GM12878 (cell line): ENCODE measurements around the gene RBL2. TPM values are rescaled to one million over a fixed set of nuclear protein-coding genes. Genes with fewer than 3 reads are reported as not detected.

Experiments used
- ASH2L ChIP-seq: fragments of 300-600, 200-600 bp; sonication (generic); IDR thresholded peaks from 2 replicates; pipeline ENCODE4 v1.6.1; 2017; ENCODE audit warnings: low read depth, mild to moderate bottlenecking, borderline replicate concordance
- BHLHE40 ChIP-seq, 2 experiments: fragments of 450-650 bp in 1 of 2; IDR thresholded peaks; 2 replicates each; pipeline ENCODE4 v1.6.1; 2011 to 2017; ENCODE audit warnings: low read depth in 2 of 2, borderline replicate concordance in 1 of 2, improper control_type of control experiment in 1 of 2, low read length in 1 of 2, mild to moderate bottlenecking in 1 of 2
- CBX3 ChIP-seq: fragments of 200-600 bp; sonication (generic); IDR thresholded peaks from 2 replicates; pipeline ENCODE4 v1.6.1; 2016; ENCODE audit warnings: low read depth, borderline replicate concordance
- CEBPZ ChIP-seq: fragments of 150-350 bp; IDR thresholded peaks from 2 replicates; pipeline ENCODE4 v1.6.1; 2016; ENCODE audit warnings: low read depth, low read length
- HDAC2 ChIP-seq: fragments of 200-600 bp; sonication (generic); IDR thresholded peaks from 2 replicates; pipeline ENCODE4 v1.6.1; 2017
- IKZF2 ChIP-seq, 2 experiments: fragments of 450-650 bp; IDR thresholded peaks; 2 replicates each; pipeline ENCODE4 v1.6.1; 2017; ENCODE audit warnings: mild to moderate bottlenecking in 2 of 2, moderate library complexity in 2 of 2
- MEF2A ChIP-seq: IDR thresholded peaks from 2 replicates; pipeline ENCODE4 v1.6.1; 2011; ENCODE audit warnings: low read depth, mild to moderate bottlenecking, low read length, moderate library complexity; ENCODE audit not compliant: insufficient read depth
- MYB ChIP-seq: fragments of 150-350 bp; IDR thresholded peaks from 2 replicates; pipeline ENCODE4 v1.6.1; 2014; ENCODE audit warnings: mild to moderate bottlenecking, low read depth, low read length, borderline replicate concordance
- NBN ChIP-seq: fragments of 450-650 bp; IDR thresholded peaks from 2 replicates; pipeline ENCODE4 v1.6.1; 2016
- NFYA ChIP-seq: IDR thresholded peaks from 2 replicates; pipeline ENCODE4 v1.6.1; 2011; ENCODE audit warnings: low read depth, mild to moderate bottlenecking, low read length, improper control_type of control experiment, borderline replicate concordance
- NR2C2 ChIP-seq: IDR thresholded peaks from 2 replicates; pipeline ENCODE4 v1.6.1; 2011; ENCODE audit warnings: borderline replicate concordance, low read depth; ENCODE audit not compliant: control insufficient read depth, insufficient read length
- POLR2A ChIP-seq: IDR thresholded peaks from 2 replicates; pipeline ENCODE4 v1.6.1; 2011; ENCODE audit warnings: low read depth, mild to moderate bottlenecking, low read length
- RAD21 ChIP-seq: IDR thresholded peaks from 2 replicates; pipeline ENCODE4 v1.6.1; 2011; ENCODE audit warnings: mild to moderate bottlenecking, low read depth, low read length, moderate library complexity; ENCODE audit not compliant: insufficient read depth
- RFX5 ChIP-seq: IDR thresholded peaks from 2 replicates; pipeline ENCODE4 v1.6.1; 2011; ENCODE audit warnings: low read depth, low read length, improper control_type of control experiment
- SMARCA5 ChIP-seq: fragments of 450-650 bp; IDR thresholded peaks from 2 replicates; pipeline ENCODE4 v1.6.1; 2017; ENCODE audit warnings: mild to moderate bottlenecking
- SREBF1 ChIP-seq: IDR thresholded peaks from 2 replicates; pipeline ENCODE4 v1.6.1; 2012; ENCODE audit warnings: mild to moderate bottlenecking, low read length
- STAT1 ChIP-seq: fragments of 450-650 bp; conservative IDR thresholded peaks from 2 replicates; pipeline ENCODE4 v1.6.1; 2014; ENCODE audit warnings: antibody characterized with exemption, mild to moderate bottlenecking
- SUPT20H ChIP-seq: IDR thresholded peaks from 2 replicates; pipeline ENCODE4 v1.6.1; 2011; ENCODE audit warnings: low read depth, mild to moderate bottlenecking, low read length, moderate library complexity, borderline replicate concordance; ENCODE audit not compliant: control insufficient read depth
- TARDBP ChIP-seq: IDR thresholded peaks from 2 replicates; pipeline ENCODE4 v1.6.1; 2016; ENCODE audit warnings: borderline replicate concordance
- YBX1 ChIP-seq: fragments of 450-650 bp; IDR thresholded peaks from 2 replicates; pipeline ENCODE4 v1.6.1; 2016; ENCODE audit warnings: antibody characterized with exemption
- ZNF24 ChIP-seq: fragments of 450-650 bp; IDR thresholded peaks from 2 replicates; pipeline ENCODE4 v1.6.1; 2017; ENCODE audit warnings: antibody characterized with exemption, mild to moderate bottlenecking
- ZZZ3 ChIP-seq: IDR thresholded peaks from 2 replicates; pipeline ENCODE4 v1.6.1; 2011; ENCODE audit warnings: low read depth; ENCODE audit not compliant: control insufficient read depth, insufficient read length
- polyA plus RNA-seq, 11 experiments: library from polyadenylated mRNA; depleted of rRNA in 4 of 11; unstranded in 6 of 11; stranded (reverse) in 5 of 11; fragments of >200 nt; fragmentation: Nextera tagmentation in 4 of 11; fragmentation: Illumina TruSeq in 1 of 11; extraction: Ambion mirVana in 4 of 11; extraction: Trizol in 1 of 11; gene quantifications; 1 replicate in 1 of 11; 2 replicates in 10 of 11; pipeline versions ENCODE4 v1.2.1 to v1.2.3, GENCODE V29; 2011 to 2016; ENCODE audit warnings: inconsistent platforms in 2 of 11, missing spikeins in 2 of 11, low read depth in 1 of 11
- total RNA-seq, 4 experiments: library from RNA; depleted of rRNA in 3 of 4; stranded (reverse); fragments of >200 nt in 3 of 4; fragmentation: Illumina TruSeq in 1 of 4; extraction: Trizol in 1 of 4; gene quantifications; 2 replicates each; pipeline versions ENCODE4 v1.2.1 to v1.2.3, GENCODE V29; 2013 to 2021
- TF ChIP-seq, protein P1 (sequence below): IDR thresholded peaks from 2 replicates; pipeline ENCODE4 v1.6.1; 2012; ENCODE audit warnings: mild to moderate bottlenecking, low read depth, low read length
- TF ChIP-seq, protein P2 (sequence below): IDR thresholded peaks from 2 replicates; pipeline ENCODE4 v1.6.1; 2012; ENCODE audit warnings: low read depth, low read length, improper control_type of control experiment

RBL2 gene
- total and polyA plus RNA-seq, 10 of the 15 experiments (the other 5 are each of a cell fraction or from before 2014, with no cell fraction given): 10.0 to 107 (median 39.0) TPM

DNA sequence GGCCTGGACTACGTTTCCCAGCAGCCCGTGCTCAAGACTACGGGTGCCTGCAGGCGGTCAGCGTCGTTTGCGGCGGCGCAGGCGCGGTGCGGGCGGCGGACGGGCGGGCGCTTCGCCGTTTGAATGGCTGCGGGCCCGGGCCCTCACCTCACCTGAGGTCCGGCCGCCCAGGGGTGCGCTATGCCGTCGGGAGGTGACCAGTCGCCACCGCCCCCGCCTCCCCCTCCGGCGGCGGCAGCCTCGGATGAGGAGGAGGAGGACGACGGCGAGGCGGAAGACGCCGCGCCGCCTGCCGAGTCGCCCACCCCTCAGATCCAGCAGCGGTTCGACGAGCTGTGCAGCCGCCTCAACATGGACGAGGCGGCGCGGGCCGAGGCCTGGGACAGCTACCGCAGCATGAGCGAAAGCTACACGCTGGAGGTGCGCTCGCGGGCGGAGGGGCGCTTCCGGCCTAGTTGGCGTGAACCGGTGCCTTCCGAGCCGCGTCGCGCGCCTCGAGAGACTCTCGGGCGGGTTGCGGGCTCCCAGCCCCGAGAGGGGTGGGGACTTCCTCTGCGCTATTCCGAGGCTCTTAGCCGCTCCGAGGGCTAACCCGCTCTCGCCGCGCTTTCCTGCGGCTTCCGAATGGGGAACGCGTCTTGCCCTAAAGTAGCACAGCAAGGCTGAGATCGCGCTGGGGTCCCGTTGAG, at the start of gene RBL2 (continued):
- TF ChIP-seq SUPT20H (no peak), POLR2A (peak; percentile 88), IKZF2 (IDR thresholded peaks at IDR 0.05) (no peak), YBX1 (no peak), ASH2L (peak; percentile 72; the same call in 1 of the 2 replicates), NR2C2 (no peak), CEBPZ (no peak), NBN (0 out of 2 replicates have a peak, but pooled peaks have one; percentile 4), ZNF24 (peak; percentile 50; the same call in 1 of the 2 replicates), RAD21 (no peak), TARDBP (peak; percentile 85), RFX5 (no peak), ZZZ3 (no peak), NFYA (no peak), SMARCA5 (peak; percentile 63; the same call in 1 of the 2 replicates), MYB (no peak), SREBF1 (peak; percentile 54; the same call in 1 of the 2 replicates), STAT1 (peak; percentile 86; the same call in 1 of the 2 replicates), MEF2A (no peak), CBX3 (no peak), BHLHE40 (IDR thresholded peaks at IDR 0.05; ENCODE audit: borderline replicate concordance in 1 of 2, low read depth in 2 of 2, low read length in 1 of 2) (peak in 1 of 2 experiments; percentile 64; a peak in 2 of 4 replicates), HDAC2 (no peak)
- TF ChIP-seq, protein P1, sequence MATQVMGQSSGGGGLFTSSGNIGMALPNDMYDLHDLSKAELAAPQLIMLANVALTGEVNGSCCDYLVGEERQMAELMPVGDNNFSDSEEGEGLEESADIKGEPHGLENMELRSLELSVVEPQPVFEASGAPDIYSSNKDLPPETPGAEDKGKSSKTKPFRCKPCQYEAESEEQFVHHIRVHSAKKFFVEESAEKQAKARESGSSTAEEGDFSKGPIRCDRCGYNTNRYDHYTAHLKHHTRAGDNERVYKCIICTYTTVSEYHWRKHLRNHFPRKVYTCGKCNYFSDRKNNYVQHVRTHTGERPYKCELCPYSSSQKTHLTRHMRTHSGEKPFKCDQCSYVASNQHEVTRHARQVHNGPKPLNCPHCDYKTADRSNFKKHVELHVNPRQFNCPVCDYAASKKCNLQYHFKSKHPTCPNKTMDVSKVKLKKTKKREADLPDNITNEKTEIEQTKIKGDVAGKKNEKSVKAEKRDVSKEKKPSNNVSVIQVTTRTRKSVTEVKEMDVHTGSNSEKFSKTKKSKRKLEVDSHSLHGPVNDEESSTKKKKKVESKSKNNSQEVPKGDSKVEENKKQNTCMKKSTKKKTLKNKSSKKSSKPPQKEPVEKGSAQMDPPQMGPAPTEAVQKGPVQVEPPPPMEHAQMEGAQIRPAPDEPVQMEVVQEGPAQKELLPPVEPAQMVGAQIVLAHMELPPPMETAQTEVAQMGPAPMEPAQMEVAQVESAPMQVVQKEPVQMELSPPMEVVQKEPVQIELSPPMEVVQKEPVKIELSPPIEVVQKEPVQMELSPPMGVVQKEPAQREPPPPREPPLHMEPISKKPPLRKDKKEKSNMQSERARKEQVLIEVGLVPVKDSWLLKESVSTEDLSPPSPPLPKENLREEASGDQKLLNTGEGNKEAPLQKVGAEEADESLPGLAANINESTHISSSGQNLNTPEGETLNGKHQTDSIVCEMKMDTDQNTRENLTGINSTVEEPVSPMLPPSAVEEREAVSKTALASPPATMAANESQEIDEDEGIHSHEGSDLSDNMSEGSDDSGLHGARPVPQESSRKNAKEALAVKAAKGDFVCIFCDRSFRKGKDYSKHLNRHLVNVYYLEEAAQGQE: no peak
- TF ChIP-seq, protein P2, sequence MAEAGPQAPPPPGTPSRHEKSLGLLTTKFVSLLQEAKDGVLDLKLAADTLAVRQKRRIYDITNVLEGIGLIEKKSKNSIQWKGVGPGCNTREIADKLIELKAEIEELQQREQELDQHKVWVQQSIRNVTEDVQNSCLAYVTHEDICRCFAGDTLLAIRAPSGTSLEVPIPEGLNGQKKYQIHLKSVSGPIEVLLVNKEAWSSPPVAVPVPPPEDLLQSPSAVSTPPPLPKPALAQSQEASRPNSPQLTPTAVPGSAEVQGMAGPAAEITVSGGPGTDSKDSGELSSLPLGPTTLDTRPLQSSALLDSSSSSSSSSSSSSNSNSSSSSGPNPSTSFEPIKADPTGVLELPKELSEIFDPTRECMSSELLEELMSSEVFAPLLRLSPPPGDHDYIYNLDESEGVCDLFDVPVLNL: no peak
